NT2/D1 (cell line): ENCODE results near the gene YIPF4.

Experiments used
- SUZ12 ChIP-seq: IDR thresholded peaks from 2 replicates; pipeline ENCODE4 v1.6.1; 2011; ENCODE audit not compliant: insufficient read length, insufficient read depth; ENCODE audit errors: extremely low read depth
- YY1 ChIP-seq: IDR thresholded peaks from 2 replicates; pipeline ENCODE4 v1.6.1; 2011; ENCODE audit not compliant: insufficient read length, insufficient read depth
- ZNF274 ChIP-seq: IDR thresholded peaks from 2 replicates; pipeline ENCODE4 v1.6.1; 2011; ENCODE audit warnings: mild to moderate bottlenecking, low read depth, low read length

DNA sequence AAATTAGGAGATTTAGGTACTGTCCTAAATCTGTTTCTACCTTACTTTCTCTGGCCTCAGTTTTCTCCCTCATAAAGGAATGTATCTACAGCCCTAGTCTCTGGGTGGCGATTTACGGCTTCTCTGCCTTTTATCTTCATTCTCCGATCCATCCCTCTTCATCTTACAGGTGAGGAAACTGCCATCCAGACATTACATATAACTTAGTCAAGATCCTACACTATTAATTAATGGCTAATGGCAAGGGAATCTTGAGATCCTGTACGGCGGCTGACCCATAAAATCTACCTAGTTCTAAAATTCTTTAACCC is 386 bp upstream of the YIPF4 start:
- no peak for TF ChIP-seq YY1
- no peak for TF ChIP-seq SUZ12
- no peak for TF ChIP-seq ZNF274
